Effector memory CD4-positive, alpha-beta T cell (primary cell): ENCODE data around the gene PCGF2.
"Not testable (repeated sequence)": the region's sequence is repeated elsewhere in the genome, so short reads cannot be mapped to it uniquely, and the experiment has no call there.

ENCODE experiments used
- DNase-seq, 3 donors: peaks; one replicate each; pipeline ENCODE4 v3.0.0-alpha.2; 2020
- H3K27ac ChIP-seq: 2 replicates; pipeline ENCODE4 v1.7.0; 2013; ENCODE audit warnings: mild to moderate bottlenecking, low read length, moderate library complexity; ENCODE audit not compliant: insufficient read depth, poor library complexity, severe bottlenecking
- H3K27me3 ChIP-seq: replicated peaks from 2 replicates; pipeline ENCODE4 v1.7.0; 2013; ENCODE audit warnings: mild to moderate bottlenecking, low read length; ENCODE audit not compliant: insufficient read depth, control insufficient read depth, poor library complexity, severe bottlenecking
- H3K36me3 ChIP-seq: 2 replicates; pipeline ENCODE4 v1.7.0; 2013; ENCODE audit warnings: mild to moderate bottlenecking, low read length, moderate library complexity; ENCODE audit not compliant: control insufficient read depth, insufficient read depth
- H3K4me1 ChIP-seq: 2 replicates; pipeline ENCODE4 v1.7.0; 2013; ENCODE audit warnings: low read length, mild to moderate bottlenecking; ENCODE audit not compliant: control insufficient read depth, insufficient read depth, poor library complexity, severe bottlenecking
- H3K4me3 ChIP-seq: 2 replicates; pipeline ENCODE4 v1.7.0; 2013; ENCODE audit warnings: low read length, low read depth, mild to moderate bottlenecking; ENCODE audit not compliant: insufficient read depth, poor library complexity, severe bottlenecking
- H3K9me3 ChIP-seq: 2 replicates; pipeline ENCODE4 v1.7.0; 2013; ENCODE audit warnings: mild to moderate bottlenecking, low read length, moderate library complexity; ENCODE audit not compliant: control insufficient read depth
- total RNA-seq, 3 donors: gene quantifications; one replicate each; lab custom pipeline; 2026; lab: John Stamatoyannopoulos, UW

PCGF2 gene
- 0 reads per million in 3 donors for total RNA-seq

- H3K27ac ChIP-seq: no peak within 1 kb of the TSS
- H3K36me3 ChIP-seq: no peaks in the 10 kb centered on the region
- peaks cover 34% of the 10 kb centered on the region for H3K27me3 ChIP-seq
- DNase-seq: no peak
- no peaks in the 10 kb centered on the region for H3K9me3 ChIP-seq
- H3K4me3 ChIP-seq: peak within 1 kb of the TSS; percentile 52
- peaks cover 45% of the 10 kb centered on the region for H3K4me1 ChIP-seq
These were observed at the start of gene PCGF2 for GRCh38 chr17:38748149-38748891. PCGF2 (minus strand) TSS chr17:38748336; CDS start chr17:38740402, 7,934 bp downstream.

GRCh38 chr17:38797828-38798227 is 49.7 kb upstream of the PCGF2 start:
- Histone ChIP-seq H3K36me3 (peaks cover 15% of the 10 kb centered on the region), H3K4me1 (peaks cover 17% of the 10 kb centered on the region), H3K9me3 (no peaks in the 10 kb centered on the region), H3K4me3 (no peak overlapping the region), H3K27me3 (no peaks in the 10 kb centered on the region), H3K27ac (peak overlapping the region; percentile 26)
- no peak for DNase-seq

- Histone ChIP-seq H3K27me3 (no peaks in the 10 kb centered on the region), H3K36me3 (peaks cover 11% of the 10 kb centered on the region), H3K4me3 (no peak overlapping the region), H3K9me3 (no peaks in the 10 kb centered on the region), H3K27ac (no peak overlapping the region), H3K4me1 (peaks cover 17% of the 10 kb centered on the region)
- no peak for DNase-seq
These were observed 49.0 kb upstream of the PCGF2 start for GRCh38 chr17:38797158-38797490.

GRCh38 chr17:38796451-38797157 is 48.5 kb upstream of the PCGF2 start:
- Histone ChIP-seq H3K27me3 (no peaks in the 10 kb centered on the region), H3K36me3 (peaks cover 7% of the 10 kb centered on the region), H3K4me3 (no peak overlapping the region), H3K4me1 (peaks cover 17% of the 10 kb centered on the region), H3K27ac (no peak overlapping the region), H3K9me3 (no peaks in the 10 kb centered on the region)
- DNase-seq: no peak

- H3K4me1 ChIP-seq: peaks cover 17% of the 10 kb centered on the region
- peaks cover 4% of the 10 kb centered on the region for H3K36me3 ChIP-seq
- H3K4me3 ChIP-seq: no peak overlapping the region
- no peaks in the 10 kb centered on the region for H3K9me3 ChIP-seq
- no peaks in the 10 kb centered on the region for H3K27me3 ChIP-seq
- H3K27ac ChIP-seq: no peak overlapping the region
- DNase-seq: no peak
These were observed 46.1 kb upstream of the PCGF2 start for GRCh38 chr17:38794221-38794620.

GRCh38 chr17:38791162-38791561 is 43.0 kb upstream of the PCGF2 start:
- Histone ChIP-seq H3K36me3 (peaks cover 10% of the 10 kb centered on the region), H3K9me3 (no peaks in the 10 kb centered on the region), H3K4me1 (no peaks in the 10 kb centered on the region), H3K27ac (no peak overlapping the region), H3K27me3 (no peaks in the 10 kb centered on the region), H3K4me3 (no peak overlapping the region)
- no peak for DNase-seq

GRCh38 chr17:38790148-38790707 is 42.1 kb upstream of the PCGF2 start:
- peaks cover 18% of the 10 kb centered on the region for H3K36me3 ChIP-seq
- H3K27ac ChIP-seq, H3K27me3 ChIP-seq, H3K4me3 ChIP-seq, H3K9me3 ChIP-seq, DNase-seq, H3K4me1 ChIP-seq: not testable (repeated sequence)

- DNase-seq: no peak
- no peak overlapping the region for H3K27ac ChIP-seq
- H3K4me3 ChIP-seq: no peak overlapping the region
- H3K4me1 ChIP-seq: no peaks in the 10 kb centered on the region
- no peaks in the 10 kb centered on the region for H3K27me3 ChIP-seq
- H3K36me3 ChIP-seq: peaks cover 28% of the 10 kb centered on the region
- H3K9me3 ChIP-seq: no peaks in the 10 kb centered on the region
These were observed 41.0 kb upstream of the PCGF2 start for GRCh38 chr17:38789185-38789584.

- not testable (repeated sequence) for H3K9me3 ChIP-seq, H3K27me3 ChIP-seq, H3K27ac ChIP-seq, H3K4me1 ChIP-seq, DNase-seq, H3K4me3 ChIP-seq
- peaks cover 37% of the 10 kb centered on the region for H3K36me3 ChIP-seq
These were observed 39.9 kb upstream of the PCGF2 start for GRCh38 chr17:38787999-38788398.

GRCh38 chr17:38786372-38786771 is 38.2 kb upstream of the PCGF2 start:
- Histone ChIP-seq H3K4me3 (no peak overlapping the region), H3K27ac (no peak overlapping the region), H3K27me3 (no peaks in the 10 kb centered on the region), H3K4me1 (no peaks in the 10 kb centered on the region), H3K36me3 (peaks cover 45% of the 10 kb centered on the region), H3K9me3 (no peaks in the 10 kb centered on the region)
- no peak for DNase-seq
